Occipital lobe (tissue), 2 donors: Measurements from ENCODE around the gene ARID1B. TPM values are rescaled to one million over a fixed set of nuclear protein-coding genes. Genes with fewer than 3 reads are reported as not detected.
"Not testable (repeated sequence)": the region's sequence is repeated elsewhere in the genome, so short reads cannot be mapped to it uniquely, and the experiment has no call there.

Source experiments
- DNase-seq: peaks from one replicate; lab custom pipeline; 2025; lab: John Stamatoyannopoulos, UW
- total RNA-seq: library from RNA; depleted of rRNA; stranded (reverse); fragments of >200 nt; gene quantifications from one replicate; pipeline ENCODE4 v1.2.3, GENCODE V29; 2014

The ARID1B gene
- total RNA-seq, 1 donor from 2014 or later, result 95.8 TPM

DNA sequence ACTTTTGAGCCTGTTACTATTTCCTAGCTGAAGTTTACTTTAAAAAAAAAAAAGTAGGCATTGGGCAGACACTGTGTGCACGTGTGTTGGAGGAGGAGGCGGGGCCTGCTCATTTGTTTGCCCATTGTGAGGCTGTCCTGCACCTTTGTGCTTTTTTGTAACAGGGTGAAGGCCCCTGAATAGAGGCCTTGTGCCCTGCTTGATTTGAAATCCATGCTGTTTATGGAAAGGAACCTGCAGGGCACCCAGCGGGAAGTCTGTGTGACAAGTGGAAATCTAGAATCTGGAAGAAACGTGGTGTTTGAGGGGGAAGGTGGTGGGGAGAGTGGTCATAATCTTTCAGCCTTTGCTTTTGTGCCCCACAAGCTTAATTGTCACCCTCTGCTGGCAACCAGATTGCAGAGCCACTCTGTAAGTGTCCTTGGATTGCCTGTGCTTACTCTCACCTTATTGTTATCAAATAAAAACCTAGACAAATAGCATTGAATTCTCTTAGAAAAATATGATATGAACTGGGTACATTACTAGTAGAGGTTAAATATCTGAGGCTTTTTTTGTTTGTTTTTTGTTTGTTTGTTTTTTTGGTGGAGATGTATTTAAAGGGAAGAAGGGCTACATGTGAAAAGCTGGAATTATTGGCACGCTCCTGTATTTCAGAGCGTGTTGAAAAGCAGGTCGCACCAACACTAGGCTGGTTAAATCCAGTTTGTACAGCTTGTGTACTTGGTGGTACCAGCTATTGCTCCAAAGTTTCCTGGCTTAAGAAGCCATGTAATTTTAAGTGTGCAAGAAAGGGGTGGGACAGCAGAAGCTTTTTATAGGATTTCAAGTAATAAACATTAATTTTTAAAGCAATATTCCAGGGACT, 156.3 kb downstream of the ARID1B start:
- no peak for DNase-seq

DNA sequence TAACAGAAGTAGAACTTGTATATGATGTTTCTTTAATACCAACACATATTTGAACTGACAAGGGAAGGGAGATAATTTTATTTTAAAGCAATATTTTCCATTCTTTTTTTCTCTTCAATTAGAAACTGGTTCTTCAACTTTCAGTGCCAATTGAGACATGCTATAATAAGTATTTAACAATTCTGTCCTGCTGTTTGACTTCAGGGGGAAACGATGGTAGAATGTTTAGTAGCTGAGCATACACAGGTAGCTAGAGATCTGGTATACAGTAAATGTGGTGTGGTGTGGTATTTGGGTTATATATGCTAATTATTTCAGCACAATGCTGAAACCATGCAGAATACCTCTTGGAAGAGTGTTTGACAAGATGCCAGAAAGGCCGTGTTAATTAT, 156.9 kb downstream of the ARID1B start:
- no peak for DNase-seq

DNA sequence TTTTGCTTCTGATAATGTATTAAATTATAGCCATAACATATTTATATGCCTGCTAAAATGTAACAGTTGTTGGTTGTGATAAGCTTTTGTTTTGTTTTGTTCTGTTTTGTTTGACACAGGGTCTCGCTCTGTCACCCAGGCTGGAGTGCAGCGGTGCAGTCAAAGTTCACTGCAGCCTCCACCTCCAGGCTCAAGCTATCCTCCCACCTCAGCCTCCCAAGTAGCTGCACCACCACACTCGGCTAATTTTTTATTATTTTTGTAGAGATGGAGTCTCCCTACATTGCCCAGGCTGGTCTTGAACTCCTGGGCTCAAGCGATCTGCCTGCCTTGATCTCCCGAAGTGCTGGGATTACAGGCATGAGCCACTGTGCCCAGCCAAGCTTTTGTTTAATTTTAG, 157.8 kb downstream of the ARID1B start:
- no peak for DNase-seq

DNA sequence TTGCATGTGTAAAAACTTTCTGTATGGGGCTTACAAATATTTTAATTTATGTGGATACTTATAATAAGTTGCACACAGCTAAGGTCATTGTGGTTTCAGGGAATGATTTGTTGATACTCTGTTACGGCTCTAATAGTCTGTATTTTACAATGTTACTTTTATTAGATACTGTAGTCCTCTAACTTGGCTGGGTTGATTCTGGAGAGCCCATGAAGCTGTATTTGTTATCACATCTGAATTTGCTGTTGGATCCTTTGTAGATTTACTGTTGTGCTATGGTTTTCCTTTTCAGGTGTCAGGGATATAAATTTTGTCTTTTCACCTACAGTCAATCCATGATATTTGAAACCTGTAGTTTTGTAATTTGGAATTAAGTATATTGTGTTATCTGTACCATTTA, 161.0 kb downstream of the ARID1B start:
- no peak for DNase-seq

DNA sequence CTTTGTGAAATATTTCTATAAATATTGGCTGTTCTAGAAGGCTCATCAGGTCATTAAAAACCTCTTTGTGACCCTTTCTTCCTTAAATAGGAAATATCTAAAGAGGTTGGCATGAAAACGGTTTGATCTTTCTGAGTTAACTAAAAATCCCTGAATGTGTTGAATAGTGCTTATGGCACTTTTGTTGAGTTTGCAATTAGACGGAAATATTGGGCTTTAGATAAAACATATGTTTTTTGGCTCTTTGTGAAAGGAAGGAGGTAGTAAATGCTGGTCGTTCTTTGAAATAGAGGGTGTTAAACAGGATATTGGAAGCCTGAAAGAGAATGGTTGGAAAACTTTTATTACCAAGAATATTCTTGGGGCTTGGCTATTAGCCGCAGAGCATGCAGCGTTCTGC, 163.0 kb downstream of the ARID1B start:
- DNase-seq, result no peak

DNA sequence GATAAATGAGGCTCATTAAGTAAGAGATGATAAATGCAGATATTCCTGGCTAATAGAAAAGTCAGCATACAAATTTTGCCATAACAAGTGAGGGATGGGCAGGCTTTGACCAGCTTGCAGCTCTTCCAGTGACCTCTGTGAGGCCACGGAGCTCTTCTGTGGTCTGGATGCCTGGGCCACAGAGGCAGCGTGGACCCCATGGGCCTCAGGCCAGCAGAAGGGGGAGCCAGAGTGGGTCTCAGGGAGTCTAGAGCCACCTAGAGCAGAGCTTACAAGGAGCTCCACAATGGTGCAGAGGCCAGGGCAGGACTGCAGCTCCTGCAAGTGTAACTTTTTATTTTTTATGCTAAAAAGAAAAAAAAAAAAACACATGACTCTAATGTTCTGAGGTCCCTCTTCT, 165.1 kb downstream of the ARID1B start:
- no peak for DNase-seq

DNA sequence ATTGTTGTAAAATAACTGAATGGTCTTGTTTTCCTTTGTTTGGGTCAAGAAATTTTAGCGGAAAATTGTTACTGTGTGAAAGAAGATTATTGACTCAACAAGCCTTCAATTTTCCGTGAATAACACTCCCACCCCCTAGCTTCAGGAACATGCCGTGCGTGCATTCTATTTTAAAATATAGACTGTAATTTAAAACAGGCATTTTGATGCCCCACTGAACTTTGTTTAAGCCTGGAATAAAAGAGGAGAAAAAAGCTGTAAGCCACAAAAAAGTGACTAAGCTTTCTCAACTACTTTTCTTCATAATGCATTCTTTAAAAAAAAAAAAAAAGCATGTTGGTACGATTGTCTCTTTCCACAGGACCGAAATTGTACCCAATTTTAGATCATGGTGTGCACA, 166.0 kb downstream of the ARID1B start:
- no peak for DNase-seq

DNA sequence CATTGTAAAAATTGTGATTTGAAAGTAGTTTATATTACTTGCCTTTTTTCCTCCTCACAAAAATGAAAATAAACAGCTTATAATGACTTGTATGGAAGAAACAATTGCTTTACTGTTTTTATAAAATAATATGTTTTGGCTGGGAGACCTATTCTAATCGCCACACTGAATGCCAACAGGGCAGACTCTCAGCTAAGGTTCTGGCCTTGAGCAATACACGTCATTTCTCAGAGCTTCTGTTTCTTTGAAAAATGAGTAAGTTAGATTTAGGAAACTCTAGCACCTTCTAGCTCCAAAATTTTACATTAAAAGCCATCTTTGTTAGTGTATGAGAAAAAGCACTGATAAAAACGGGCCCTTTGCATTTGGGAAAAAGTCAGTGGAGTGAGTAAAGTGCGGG, 166.6 kb downstream of the ARID1B start:
- no peak for DNase-seq

DNA sequence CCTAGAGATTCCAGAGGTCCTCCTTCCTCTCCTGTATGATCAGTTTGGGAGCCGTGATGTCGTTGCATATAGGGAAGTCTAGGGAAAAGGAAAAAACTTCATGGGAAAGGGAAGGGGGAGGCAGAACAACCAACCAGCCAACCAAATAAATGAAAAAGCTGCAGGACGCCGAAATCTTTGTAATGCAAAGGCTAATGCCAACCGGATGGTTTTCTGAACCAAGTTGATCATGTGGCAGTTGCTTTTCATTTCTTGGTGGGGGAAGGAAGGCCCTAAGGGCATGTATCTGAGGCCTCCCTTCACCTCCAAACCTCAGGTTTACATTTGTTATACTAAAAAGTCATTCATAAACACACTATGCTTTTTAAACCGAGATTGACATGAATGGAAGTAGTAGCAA, 167.2 kb downstream of the ARID1B start:
- DNase-seq, result no peak

DNA sequence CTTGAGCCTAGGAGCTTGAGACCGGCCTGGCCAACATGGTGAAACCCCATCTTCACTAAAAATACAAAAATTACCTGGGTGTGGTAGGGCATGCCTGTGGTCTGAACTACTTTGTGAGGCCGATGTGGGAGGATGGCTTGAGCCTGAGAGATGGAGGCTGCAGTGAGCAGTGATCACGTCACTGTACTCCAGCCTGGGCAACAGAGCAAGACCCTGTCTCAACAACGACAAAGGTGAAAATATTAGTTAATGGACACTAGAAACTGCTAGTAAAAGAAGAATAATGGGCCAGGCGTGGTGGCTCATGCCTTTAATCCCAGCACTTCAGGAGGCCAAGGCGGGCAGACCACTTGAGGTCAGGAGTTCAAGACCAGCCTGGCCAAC, 168.6 kb downstream of the ARID1B start:
- not testable (repeated sequence) for DNase-seq

DNA sequence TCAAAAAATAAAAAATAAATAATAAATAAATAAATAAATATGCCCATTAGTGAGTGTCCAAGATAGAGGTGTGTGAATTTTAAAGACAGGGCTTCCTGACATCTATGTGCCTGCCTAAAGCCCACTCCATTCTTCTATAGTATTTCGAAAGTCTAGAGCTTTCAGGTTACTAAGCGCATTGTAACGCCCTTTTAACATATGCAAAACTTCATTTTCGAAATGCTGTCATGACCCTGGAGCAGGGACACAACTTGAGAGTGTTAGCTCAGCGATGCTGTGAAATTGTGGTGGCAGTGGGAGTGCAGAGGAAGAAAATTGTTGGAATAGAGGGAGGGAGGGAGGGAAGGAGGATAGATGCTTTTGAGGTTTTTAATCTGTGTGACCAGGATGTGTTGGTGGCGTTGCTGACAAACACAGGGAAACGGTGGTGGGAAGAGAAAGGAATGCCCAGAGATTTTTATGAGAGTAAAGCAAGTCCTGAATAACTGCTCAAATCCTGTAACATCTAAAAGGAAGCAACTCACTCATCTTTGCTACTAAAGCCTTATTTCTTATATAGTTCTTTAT, 169.3 kb downstream of the ARID1B start:
- no peak for DNase-seq

DNA sequence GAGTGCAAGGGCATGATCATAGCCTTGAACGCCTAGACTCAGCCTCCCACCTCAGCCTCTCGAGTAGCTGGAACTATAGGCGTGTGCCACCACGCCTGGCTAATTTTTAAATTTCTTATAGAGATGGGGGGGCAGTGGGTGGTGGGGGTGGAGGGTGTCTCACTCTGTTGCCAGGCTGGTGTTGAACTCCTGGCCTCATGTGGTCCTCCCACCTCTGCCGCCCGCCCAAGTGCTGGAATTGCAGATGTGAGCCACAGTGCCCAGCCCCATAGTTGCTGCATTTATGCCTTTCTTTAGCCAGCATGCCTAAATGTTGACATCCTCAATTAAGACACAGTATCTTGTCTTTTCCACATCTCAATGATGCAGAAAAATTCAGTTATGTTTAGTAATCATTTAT, 171.1 kb downstream of the ARID1B start:
- no peak for DNase-seq

DNA sequence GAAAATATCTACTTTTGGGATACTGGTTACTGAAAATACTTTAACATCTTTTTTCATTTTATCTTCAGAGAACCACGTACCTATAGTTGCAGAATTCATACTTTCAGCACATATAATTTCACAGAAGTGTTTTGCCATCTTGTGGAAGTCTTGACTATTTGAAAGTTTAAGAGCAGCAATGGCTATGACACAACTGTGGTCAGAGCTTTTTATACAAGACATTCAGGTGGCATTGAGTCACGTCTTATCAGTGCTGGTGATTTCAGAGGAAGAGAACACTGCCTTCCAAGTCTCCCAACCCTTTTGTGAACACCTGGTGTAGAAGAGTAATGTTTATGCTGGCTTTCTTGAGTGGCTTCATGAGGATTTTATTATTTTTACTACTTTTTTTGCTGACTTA, 171.6 kb downstream of the ARID1B start:
- DNase-seq, result no peak

DNA sequence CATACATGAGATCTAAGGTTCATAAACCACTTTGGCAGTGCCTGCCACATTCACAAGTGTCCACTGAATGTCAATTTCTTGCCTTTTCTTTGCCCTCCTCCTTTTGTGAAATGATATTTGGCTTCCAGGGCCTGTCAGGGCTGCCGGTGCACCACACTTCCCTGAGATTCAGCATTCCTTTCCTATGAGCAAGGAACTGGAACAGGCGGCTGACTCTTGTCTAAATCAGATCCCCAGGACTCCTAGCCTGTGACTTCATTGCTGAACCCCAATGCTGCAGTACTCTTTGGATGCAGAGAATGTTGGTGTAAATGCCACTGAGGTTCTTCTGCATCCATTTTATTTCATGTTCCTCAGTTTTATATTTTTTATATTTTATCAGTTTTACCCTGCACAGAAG, 172.2 kb downstream of the ARID1B start:
- DNase-seq, result no peak

DNA sequence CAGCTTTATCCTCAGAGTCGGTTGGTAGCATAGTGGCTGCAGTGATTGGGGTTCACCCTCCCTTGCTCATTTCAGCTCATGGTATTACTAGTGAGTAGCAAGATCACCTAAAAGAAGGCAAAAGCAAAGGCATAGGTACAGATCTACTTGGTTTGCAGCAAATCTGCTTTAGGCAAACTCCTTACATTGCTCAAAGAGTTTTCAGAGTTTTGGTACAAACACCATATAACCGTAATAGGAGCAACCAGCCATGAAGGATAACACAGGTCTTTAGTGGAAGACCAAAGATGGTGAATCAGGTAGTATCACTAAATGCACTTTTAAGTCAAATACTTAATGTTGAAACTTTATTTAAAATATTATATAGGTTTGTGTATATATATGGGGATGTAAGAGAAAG, 172.9 kb downstream of the ARID1B start:
- no peak for DNase-seq

DNA sequence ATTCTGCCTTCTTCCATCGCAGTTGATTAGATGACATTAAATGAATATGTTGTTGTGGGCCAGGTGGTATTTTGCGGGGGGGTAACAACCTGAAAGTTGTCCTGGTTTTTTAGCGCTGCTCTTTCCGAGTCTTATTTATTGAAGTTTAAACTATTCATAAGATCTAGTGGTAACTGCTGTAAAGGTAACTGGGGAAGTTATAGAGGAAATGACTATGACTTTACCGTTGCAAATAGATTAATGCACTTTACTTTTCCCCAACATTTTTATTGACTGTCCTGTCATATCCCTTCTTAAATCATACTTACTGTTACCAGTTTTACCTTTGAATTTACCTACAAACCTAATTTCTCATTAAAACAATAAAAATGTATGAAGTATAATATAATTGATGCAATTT, 173.4 kb downstream of the ARID1B start:
- DNase-seq, result no peak

DNA sequence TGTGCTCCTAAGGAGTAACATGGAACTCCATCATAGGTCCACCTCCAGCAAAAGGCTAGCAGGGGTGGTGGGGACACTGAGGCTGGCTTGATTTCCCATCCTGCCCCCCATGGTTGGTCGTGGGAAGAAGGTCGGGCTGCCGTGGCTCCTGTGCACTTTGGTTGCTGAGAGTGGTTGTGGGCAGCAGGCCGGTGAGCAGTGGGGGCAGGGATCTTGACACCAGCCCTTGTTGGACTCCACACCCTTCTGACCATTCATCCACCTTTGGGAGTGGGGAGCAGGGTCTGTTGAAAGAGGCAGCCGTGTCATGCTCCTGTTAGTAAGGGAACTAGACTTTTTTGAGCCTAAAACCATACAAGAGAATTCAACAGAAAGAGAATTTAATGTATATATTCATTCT, 175.2 kb downstream of the ARID1B start:
- DNase-seq, result no peak

DNA sequence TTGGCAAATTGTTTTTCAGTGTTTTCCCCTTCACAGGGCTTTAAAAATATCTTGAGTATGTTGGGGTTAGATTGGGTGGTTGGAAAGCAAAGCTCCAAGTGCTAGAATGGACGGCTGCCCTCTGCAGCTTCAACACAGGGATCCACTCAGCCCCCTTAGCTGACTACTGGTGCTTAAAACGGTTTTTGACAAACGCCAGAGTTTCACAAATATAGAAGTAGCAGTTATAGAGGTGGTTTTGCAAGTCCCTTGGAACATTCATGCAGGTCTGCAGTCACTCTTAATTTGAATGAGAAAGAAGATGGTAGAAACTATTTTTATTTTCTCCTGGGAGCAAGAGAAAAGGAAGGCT, 175.9 kb downstream of the ARID1B start:
- no peak for DNase-seq

DNA sequence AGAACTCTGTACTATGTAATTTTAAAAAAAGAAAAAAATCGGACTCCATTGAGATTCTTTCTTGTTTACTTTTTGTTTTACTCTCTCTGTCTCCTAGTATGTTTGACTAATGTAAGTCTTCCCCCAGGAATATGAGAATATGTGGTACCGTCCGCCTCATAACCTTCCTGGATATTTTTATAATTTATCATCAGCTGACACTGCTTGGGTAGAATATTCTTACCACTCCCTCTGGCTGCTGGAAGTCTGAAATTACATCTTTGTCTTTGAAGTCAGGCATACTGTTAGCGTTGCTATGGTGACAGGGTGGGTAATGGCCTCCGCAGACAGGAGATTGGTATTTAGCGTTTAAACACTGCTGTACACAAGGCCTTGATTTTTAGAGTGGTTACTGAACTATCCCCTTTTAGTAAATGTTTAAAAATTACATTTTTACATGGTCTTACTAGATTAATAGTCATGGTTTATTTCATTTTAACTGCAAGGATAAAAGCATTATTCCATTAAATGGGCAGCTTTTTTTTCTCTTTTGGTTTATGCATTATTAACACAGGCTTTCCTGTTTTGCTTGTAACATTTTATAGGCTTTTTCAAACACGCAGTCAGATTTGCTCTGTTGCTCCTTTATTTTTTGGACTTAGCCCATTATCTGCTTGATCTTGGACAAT, 176.4 kb downstream of the ARID1B start:
- DNase-seq, result no peak

DNA sequence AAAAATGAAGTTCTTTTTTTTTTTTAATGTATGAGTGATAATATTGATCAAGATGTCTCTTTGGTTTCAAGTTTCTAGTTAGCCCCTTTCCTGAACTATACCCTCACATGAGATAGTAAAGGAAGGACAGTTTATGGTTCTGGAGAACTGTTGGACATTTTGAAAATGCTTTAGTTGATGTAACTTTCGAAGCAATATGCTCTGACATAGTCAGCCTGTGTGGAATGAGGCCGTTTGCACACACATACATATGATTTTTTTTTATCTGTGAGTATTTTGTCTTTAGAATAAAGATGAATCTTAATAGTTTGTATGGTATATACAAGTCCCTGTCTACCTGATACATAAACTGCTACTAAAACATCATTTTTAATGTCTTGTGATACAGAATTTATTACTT, 177.0 kb downstream of the ARID1B start:
- DNase-seq, result no peak

DNA sequence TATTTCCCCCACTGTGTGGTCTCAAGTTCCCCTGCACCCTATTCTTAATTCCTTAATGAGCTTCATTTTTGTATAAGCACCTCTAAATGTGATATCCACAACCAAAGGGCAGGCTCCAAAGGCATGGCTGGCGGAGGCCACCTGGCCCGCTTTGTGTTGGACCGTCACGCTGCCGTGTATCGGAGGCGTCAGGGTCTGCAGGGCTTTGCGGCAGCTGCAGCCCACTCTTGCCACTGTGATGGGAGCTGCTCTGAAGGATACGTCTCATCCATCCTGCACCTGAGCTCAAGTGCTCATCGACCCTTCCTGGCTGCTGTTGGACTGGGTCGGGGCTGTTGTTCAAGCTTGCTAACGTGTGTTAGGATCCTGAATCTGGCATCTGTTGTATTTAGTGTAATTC, 177.6 kb downstream of the ARID1B start:
- DNase-seq, result no peak

DNA sequence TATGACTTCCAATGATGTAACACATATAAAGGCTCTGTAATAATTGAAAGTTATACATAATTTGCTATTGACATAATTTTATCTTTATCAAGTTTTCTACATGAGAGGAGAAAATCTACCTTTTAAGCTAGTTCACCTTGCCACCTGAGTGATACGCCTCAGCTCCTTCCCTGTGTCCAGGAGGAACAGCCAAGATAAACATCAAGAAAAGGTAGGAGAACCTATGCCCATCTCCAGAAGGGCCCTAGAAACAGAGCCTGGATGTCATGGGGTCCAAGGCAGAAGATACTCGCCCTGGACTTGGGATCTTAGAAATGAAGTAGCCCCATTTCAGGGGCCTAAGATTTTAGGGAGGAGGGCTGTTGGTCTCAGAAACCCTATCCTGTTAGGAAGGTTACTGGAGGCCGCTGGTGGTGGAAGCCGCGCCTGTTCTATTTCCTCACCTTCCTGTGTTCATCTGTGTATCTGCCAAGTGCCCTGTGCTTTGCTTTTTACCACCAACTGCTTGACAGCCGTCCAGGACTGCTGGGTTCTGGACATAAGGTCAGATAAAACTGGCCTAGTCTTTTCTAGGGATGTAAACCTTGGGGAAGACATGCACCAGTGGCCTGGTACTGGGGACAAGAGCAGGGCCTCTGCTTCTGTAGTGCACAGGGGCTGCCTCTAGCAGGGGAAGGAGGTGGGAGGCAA, 178.5 kb downstream of the ARID1B start:
- DNase-seq, result no peak
